Measurements from ENCODE around the gene CAPRIN1. TPM values are rescaled to one million over a fixed set of nuclear protein-coding genes. Genes with fewer than 3 reads are reported as not detected.
"Not testable (repeated sequence)": the region's sequence is repeated elsewhere in the genome, so short reads cannot be mapped to it uniquely, and the experiment has no call there.

CAPRIN1 gene
- polyA plus RNA-seq, 2 of the 4 experiments (the other 2 are of a cell fraction) = 159 to 255 TPM

DNA sequence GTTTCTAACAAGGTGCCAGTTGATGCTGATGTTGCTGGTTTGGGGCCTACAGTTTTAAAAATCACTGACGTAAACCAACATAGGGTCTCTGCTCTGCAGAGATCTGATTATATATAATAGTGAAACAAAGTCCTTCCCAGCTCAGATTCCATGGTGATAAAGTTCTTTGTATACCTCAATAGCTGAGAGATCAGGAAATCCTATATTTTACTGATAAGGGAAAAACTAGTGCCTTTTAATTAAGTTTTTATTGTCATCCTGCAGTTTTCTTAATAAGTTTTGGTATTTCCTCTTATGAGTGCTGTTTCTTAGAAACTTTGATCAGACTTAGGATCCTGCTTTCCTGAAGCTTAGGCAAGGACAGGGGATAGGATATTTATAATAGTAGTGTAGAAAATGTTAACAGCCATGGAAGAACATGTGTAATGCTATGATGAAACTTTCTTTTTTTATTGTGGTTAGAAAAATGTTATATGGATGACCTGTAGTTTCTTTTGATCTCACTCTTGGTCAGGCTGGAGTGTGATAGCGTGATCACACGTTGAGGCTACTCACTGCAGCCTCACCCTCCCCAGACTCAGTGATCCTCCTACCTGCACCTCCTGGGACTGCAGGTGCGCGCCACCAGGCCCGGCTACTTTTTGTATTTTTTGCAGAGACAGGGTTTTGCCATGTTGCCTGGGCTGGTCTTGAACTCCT lies 14.1 kb downstream of the CAPRIN1 start:
- ATAC-seq = peak in 1 of 2 experiments; percentile 52; a peak in 2 of 6 replicates

GRCh38 chr11:34066766-34067165 lies 15.2 kb downstream of the CAPRIN1 start:
- WGBS (ENCODE audit: missing lambda C conversion rate) = 81% methylated on average over 8 of the region's 8 CpGs
- CTCF ChIA-PET = interaction anchor here (0.7 to 1.8 kb wide), 3 partner anchors 10 to 693 kb away, joined by 3 to 6 read pairs (median 4); no protein-coding TSS in a partner anchor
- H3K9me3 ChIP-seq; DNase-seq (ENCODE audit: low read depth in 1 of 2, low spot score in 1 of 2); H3K4me2 ChIP-seq; H3K4me3 ChIP-seq; FAIRE-seq; ATAC-seq; H3K27ac ChIP-seq: not testable (repeated sequence)
- H3K4me1 ChIP-seq = peaks cover 28% of the 10 kb centered on the region
- POLR2A ChIA-PET = interaction anchor here (1.9 kb wide), 1 partner anchor 15 kb away, joined by 5 read pairs; the partner anchor contains the start of gene CAPRIN1

More for the DNA sequence above, 14.1 kb downstream of the CAPRIN1 start:
- CTCF ChIA-PET = interaction anchor here (0.7 to 1.8 kb wide), 2 partner anchors 9 to 75 kb away, joined by 3 to 6 read pairs; no protein-coding TSS in a partner anchor
- H3K4me3 ChIP-seq = no peak overlapping the region
- POLR2A ChIA-PET = interaction anchor here (1.9 kb wide), 1 partner anchor 14 kb away, joined by 5 read pairs; the partner anchor contains the start of gene CAPRIN1
- H3K4me1 ChIP-seq = peaks cover 28% of the 10 kb centered on the region
- TF ChIP-seq CTCF (IDR thresholded peaks at IDR 0.05) (no peak), NR3C1 (IDR thresholded peaks at IDR 0.05) (no peak)
- WGBS (ENCODE audit: missing lambda C conversion rate) = 93% methylated on average over 6 of the region's 6 CpGs
- H3K9me3 ChIP-seq = no peaks in the 10 kb centered on the region
- DNase-seq (ENCODE audit: low read depth in 1 of 2, low spot score in 1 of 2) (no peak), FAIRE-seq (no peak)
- H3K4me2 ChIP-seq = no peak overlapping the region
- no peak overlapping the region for H3K27ac ChIP-seq

- H3K27ac ChIP-seq = no peak overlapping the region
- FAIRE-seq (no peak), ATAC-seq (no peak), DNase-seq (ENCODE audit: low read depth in 1 of 2, low spot score in 1 of 2) (no peak)
- no peak overlapping the region for H3K4me3 ChIP-seq
- ChIA-PET POLR2A (interaction anchor here (1.5 to 1.9 kb wide), 2 partner anchors 10 to 16 kb away, joined by 5 to 7 read pairs; partner anchors contain the start of gene CAPRIN1), CTCF (interaction anchor here (1.1 to 1.6 kb wide), 2 partner anchors 70 to 71 kb away, joined by 3 to 7 read pairs; no protein-coding TSS in a partner anchor)
- H3K4me2 ChIP-seq = 0 out of 3 replicates have a peak overlapping the region, but pooled peaks have one; percentile 11
- 93% methylated on average over 7 of the region's 7 CpGs for WGBS (ENCODE audit: missing lambda C conversion rate)
- peaks cover 28% of the 10 kb centered on the region for H3K4me1 ChIP-seq
- TF ChIP-seq E2F6 (IDR thresholded peaks at IDR 0.05; ENCODE audit: borderline replicate concordance, low read depth) (no peak), FOXS1 (CRISPR knock-in tag; IDR thresholded peaks at IDR 0.05) (no peak), CEBPB (IDR thresholded peaks at IDR 0.05) (no peak)
- no peaks in the 10 kb centered on the region for H3K9me3 ChIP-seq
Measured at GRCh38 chr11:34067383-34068065, 16.0 kb downstream of the CAPRIN1 start.

DNA sequence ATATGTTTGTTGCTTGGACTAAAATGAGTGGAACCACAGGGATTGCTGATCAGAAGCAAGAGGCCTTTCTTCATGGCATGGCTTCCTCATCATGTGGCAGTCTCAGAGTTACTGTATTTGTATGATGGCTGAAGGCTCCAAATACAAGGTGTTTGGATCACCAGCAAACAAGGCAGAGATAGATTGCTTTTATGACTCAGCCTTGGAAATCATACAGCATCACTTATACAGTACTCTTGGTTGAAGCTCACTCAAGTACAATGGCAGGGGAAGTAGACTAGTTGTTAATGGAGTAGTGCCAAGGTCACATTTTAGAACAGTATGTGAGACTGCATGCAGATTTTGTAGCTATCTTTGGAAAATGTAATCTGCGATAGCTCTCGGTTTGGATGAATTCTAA lies 16.6 kb downstream of the CAPRIN1 start:
- DNase-seq (ENCODE audit: low read depth in 1 of 2, low spot score in 1 of 2) (no peak), ATAC-seq (peak in 1 of 2 experiments; percentile 56; a peak in 4 of 6 replicates), FAIRE-seq (no peak)
- WGBS (ENCODE audit: missing lambda C conversion rate) = 93% methylated on average over 2 of the region's 2 CpGs
- ChIA-PET CTCF (interaction anchor here (1.6 kb wide), 1 partner anchor 71 kb away, joined by 7 read pairs; no protein-coding TSS in a partner anchor), POLR2A (interaction anchor here (1.5 kb wide), 1 partner anchor 9 kb away, joined by 7 read pairs; no protein-coding TSS in a partner anchor)
- H3K9me3 ChIP-seq = no peaks in the 10 kb centered on the region
- 0 out of 3 replicates have a peak overlapping the region, but pooled peaks have one; percentile 11 for H3K4me2 ChIP-seq
- peaks cover 22% of the 10 kb centered on the region for H3K4me1 ChIP-seq
- H3K4me3 ChIP-seq = no peak overlapping the region
- no peak overlapping the region for H3K27ac ChIP-seq
- TF ChIP-seq TFCP2L1 (CRISPR knock-in tag; IDR thresholded peaks at IDR 0.05) (no peak), NPAS2 (CRISPR knock-in tag; IDR thresholded peaks at IDR 0.05; ENCODE audit: borderline replicate concordance) (no peak), MAZ (IDR thresholded peaks at IDR 0.05; ENCODE audit: borderline replicate concordance, low read depth, low read length) (no peak), ELK1 (IDR thresholded peaks at IDR 0.05; ENCODE audit: low read depth, low read length) (no peak), JUNB (IDR thresholded peaks at IDR 0.05) (no peak), CHD2 (IDR thresholded peaks at IDR 0.05; ENCODE audit: low read length, partially characterized antibody) (no peak), HEYL (CRISPR knock-in tag; IDR thresholded peaks at IDR 0.05) (no peak), EHMT2 (IDR thresholded peaks at IDR 0.05; ENCODE audit: low read depth) (no peak), EP300 (IDR thresholded peaks at IDR 0.05) (no peak), CHD4 (IDR thresholded peaks at IDR 0.05; ENCODE audit: borderline replicate concordance) (no peak), HOXA7 (CRISPR knock-in tag; IDR thresholded peaks at IDR 0.05) (no peak), HMGXB4 (CRISPR knock-in tag; IDR thresholded peaks at IDR 0.05; ENCODE audit: borderline replicate concordance) (no peak)
- TF ChIP-seq, protein P1, sequence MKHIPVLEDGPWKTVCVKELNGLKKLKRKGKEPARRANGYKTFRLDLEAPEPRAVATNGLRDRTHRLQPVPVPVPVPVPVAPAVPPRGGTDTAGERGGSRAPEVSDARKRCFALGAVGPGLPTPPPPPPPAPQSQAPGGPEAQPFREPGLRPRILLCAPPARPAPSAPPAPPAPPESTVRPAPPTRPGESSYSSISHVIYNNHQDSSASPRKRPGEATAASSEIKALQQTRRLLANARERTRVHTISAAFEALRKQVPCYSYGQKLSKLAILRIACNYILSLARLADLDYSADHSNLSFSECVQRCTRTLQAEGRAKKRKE (CRISPR knock-in tag; IDR thresholded peaks at IDR 0.05; ENCODE audit: low read depth) = no peak
- TF ChIP-seq, protein P2, sequence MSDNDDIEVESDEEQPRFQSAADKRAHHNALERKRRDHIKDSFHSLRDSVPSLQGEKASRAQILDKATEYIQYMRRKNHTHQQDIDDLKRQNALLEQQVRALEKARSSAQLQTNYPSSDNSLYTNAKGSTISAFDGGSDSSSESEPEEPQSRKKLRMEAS (IDR thresholded peaks at IDR 0.05) = no peak
